Keratinocyte (primary cell): ENCODE data around the gene GPRIN1. TPM values are rescaled to one million over a fixed set of nuclear protein-coding genes. Genes with fewer than 3 reads are reported as not detected.

Source experiments
- DNase-seq: peaks from one replicate; pipeline ENCODE4 v3.0.0-alpha.2; 2011; ENCODE audit warnings: low read depth, missing footprints, low spot score
- FAIRE-seq: peaks from 2 replicates; lab custom pipeline; 2011; peaks lifted over from hg19 to GRCh38; lab: Jason Lieb, UNC
- H2AFZ ChIP-seq: 2 replicates; pipeline ENCODE4 v1.6.0; 2012; ENCODE audit warnings: low read length, control low read depth, inconsistent platforms; ENCODE audit not compliant: control insufficient read depth
- H3K27ac ChIP-seq: 2 replicates; pipeline ENCODE4 v1.5.1; 2011; ENCODE audit warnings: low read length; ENCODE audit not compliant: control insufficient read depth, insufficient read depth
- H3K27me3 ChIP-seq: 3 replicates; pipeline ENCODE4 v1.6.0; 2011; ENCODE audit warnings: low read length; ENCODE audit not compliant: control insufficient read depth, insufficient read depth; ENCODE audit errors: extremely low read depth
- H3K36me3 ChIP-seq, 2 experiments: 2 replicates in 1 of 2; 3 replicates in 1 of 2; pipeline ENCODE4 v1.5.1; 2011; ENCODE audit warnings: low read length in 2 of 2, mild to moderate bottlenecking in 1 of 2; ENCODE audit not compliant: control insufficient read depth in 2 of 2, insufficient read depth in 2 of 2; ENCODE audit errors: extremely low read depth in 1 of 2
- H3K4me1 ChIP-seq: 3 replicates; pipeline ENCODE4 v1.5.1; 2011; ENCODE audit warnings: low read length; ENCODE audit not compliant: control insufficient read depth, insufficient read depth; ENCODE audit errors: extremely low read depth
- H3K4me2 ChIP-seq: 3 replicates; pipeline ENCODE4 v1.6.0; 2011; ENCODE audit warnings: low read depth, low read length; ENCODE audit not compliant: control insufficient read depth, insufficient read depth; ENCODE audit errors: extremely low read depth
- H3K4me3 ChIP-seq, 3 experiments: fragments of 200-600 bp in 1 of 3; sonication (generic) in 1 of 3; 2 replicates in 2 of 3; 3 replicates in 1 of 3; pipeline ENCODE4 v1.5.1; 2011 to 2016; ENCODE audit warnings: low read length in 3 of 3, mild to moderate bottlenecking in 3 of 3, control low read depth in 2 of 3, inconsistent platforms in 1 of 3, low read depth in 1 of 3, mixed read lengths in 1 of 3, mixed run types in 1 of 3, moderate library complexity in 1 of 3; ENCODE audit not compliant: control insufficient read depth in 2 of 3, insufficient read depth in 2 of 3; ENCODE audit errors: extremely low read depth in 1 of 3
- H3K79me2 ChIP-seq: 2 replicates; pipeline ENCODE4 v1.6.0; 2012; ENCODE audit warnings: low read length; ENCODE audit not compliant: control insufficient read depth, insufficient read depth
- H3K9ac ChIP-seq: 3 replicates; pipeline ENCODE4 v1.6.0; 2011; ENCODE audit warnings: low read length; ENCODE audit not compliant: control insufficient read depth, insufficient read depth; ENCODE audit errors: extremely low read depth
- H3K9me1 ChIP-seq: 3 replicates; pipeline ENCODE4 v1.6.0; 2011; ENCODE audit warnings: low read length; ENCODE audit not compliant: control insufficient read depth, insufficient read depth; ENCODE audit errors: extremely low read depth
- H3K9me3 ChIP-seq: 2 replicates; pipeline ENCODE4 v1.5.1; 2012; ENCODE audit warnings: low read depth, low read length; ENCODE audit not compliant: control insufficient read depth
- H4K20me1 ChIP-seq: 3 replicates; pipeline ENCODE4 v1.6.0; 2011; ENCODE audit warnings: low read length; ENCODE audit not compliant: control insufficient read depth, insufficient read depth; ENCODE audit errors: extremely low read depth
- EZH2 ChIP-seq: IDR thresholded peaks from one replicate; pipeline ENCODE4 v1.6.1; 2012; ENCODE audit warnings: inconsistent platforms, mild to moderate bottlenecking, low read length, moderate library complexity
- dilution Hi-C: fragments of 300-500 bp; cut with MboI; formaldehyde crosslinking; loops from one replicate; pipeline ENCODE4 v1.7.0; 2020; ENCODE audit warnings: low sequenced_read_pairs; ENCODE audit not compliant: extremely low pct_ligation_motif_present
- polyA plus RNA-seq, 5 experiments: library from polyadenylated mRNA; depleted of rRNA in 3 of 5; stranded (reverse) in 3 of 5; stranded (forward) in 1 of 5; unstranded in 1 of 5; fragments of >200 nt; gene quantifications; 1 replicate in 1 of 5; 2 replicates in 3 of 5; 3 replicates in 1 of 5; pipeline versions ENCODE4 v1.2.1 to v1.2.3, GENCODE V29; 2011 to 2012; ENCODE audit warnings: missing spikeins in 2 of 5, low read depth in 1 of 5, low replicate concordance in 1 of 5
- TF ChIP-seq, protein P1 (sequence below), 3 experiments: IDR thresholded peaks in 1 of 3; conservative IDR thresholded peaks in 1 of 3; optimal IDR thresholded peaks in 1 of 3; 2 replicates in 2 of 3; 3 replicates in 1 of 3; pipeline versions ENCODE3 to v1.5.1; 2011; ENCODE audit warnings: low read length in 3 of 3, mild to moderate bottlenecking in 3 of 3, moderate library complexity in 2 of 3, control low read depth in 1 of 3, inconsistent platforms in 1 of 3; ENCODE audit not compliant: insufficient read depth in 2 of 3; ENCODE audit errors: extremely low read depth in 1 of 3

GPRIN1 gene
- polyA plus RNA-seq, 1 donor (not counting 4 experiments of a cell fraction or from before 2014, with no cell fraction given), result 4.0 TPM

DNA sequence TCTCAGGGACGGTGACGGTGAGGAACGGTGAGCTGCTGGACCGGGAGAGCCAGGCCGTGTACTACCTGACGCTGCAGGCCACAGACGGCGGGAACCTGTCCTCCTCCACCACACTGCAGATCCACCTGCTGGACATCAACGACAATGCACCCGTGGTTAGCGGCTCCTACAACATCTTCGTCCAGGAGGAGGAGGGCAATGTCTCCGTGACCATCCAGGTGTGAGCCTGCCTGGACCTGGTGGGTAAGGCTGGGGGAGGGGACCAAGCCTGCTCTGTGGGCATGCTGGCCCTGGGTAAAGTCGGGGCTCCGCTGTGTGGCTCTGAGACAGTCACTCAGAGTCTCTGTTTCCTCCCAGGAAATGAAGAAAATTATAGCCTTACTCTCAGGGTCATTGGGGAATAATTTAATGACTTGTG is 31.6 kb downstream of the GPRIN1 start:
- Histone ChIP-seq H3K4me2 (no peak overlapping the region), H3K9me3 (no peaks in the 10 kb centered on the region), H3K4me1 (no peaks in the 10 kb centered on the region), H3K4me3 (no peak overlapping the region), H3K9ac (no peak overlapping the region), H3K36me3 (no peaks in the 10 kb centered on the region), H3K27ac (no peak overlapping the region), H3K27me3 (no peaks in the 10 kb centered on the region), H3K79me2 (no peaks in the 10 kb centered on the region), H4K20me1 (no peaks in the 10 kb centered on the region), H3K9me1 (no peaks in the 10 kb centered on the region), H2AFZ (no peak overlapping the region)
- dilution Hi-C loops, result no loop called here
- no peak for DNase-seq
- FAIRE-seq, result no peak
- TF ChIP-seq, protein P1, sequence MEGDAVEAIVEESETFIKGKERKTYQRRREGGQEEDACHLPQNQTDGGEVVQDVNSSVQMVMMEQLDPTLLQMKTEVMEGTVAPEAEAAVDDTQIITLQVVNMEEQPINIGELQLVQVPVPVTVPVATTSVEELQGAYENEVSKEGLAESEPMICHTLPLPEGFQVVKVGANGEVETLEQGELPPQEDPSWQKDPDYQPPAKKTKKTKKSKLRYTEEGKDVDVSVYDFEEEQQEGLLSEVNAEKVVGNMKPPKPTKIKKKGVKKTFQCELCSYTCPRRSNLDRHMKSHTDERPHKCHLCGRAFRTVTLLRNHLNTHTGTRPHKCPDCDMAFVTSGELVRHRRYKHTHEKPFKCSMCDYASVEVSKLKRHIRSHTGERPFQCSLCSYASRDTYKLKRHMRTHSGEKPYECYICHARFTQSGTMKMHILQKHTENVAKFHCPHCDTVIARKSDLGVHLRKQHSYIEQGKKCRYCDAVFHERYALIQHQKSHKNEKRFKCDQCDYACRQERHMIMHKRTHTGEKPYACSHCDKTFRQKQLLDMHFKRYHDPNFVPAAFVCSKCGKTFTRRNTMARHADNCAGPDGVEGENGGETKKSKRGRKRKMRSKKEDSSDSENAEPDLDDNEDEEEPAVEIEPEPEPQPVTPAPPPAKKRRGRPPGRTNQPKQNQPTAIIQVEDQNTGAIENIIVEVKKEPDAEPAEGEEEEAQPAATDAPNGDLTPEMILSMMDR (optimal IDR thresholded peaks at IDR 0.05 in 1 of 3, IDR thresholded peaks at IDR 0.05 in 1 of 3, conservative IDR thresholded peaks at IDR 0.05 in 1 of 3; ENCODE audit: extremely low read depth in 1 of 3, insufficient read depth in 2 of 3, low read length in 3 of 3), result peak; percentile 63 to 87 (median 73)
- no peak for TF ChIP-seq EZH2

DNA sequence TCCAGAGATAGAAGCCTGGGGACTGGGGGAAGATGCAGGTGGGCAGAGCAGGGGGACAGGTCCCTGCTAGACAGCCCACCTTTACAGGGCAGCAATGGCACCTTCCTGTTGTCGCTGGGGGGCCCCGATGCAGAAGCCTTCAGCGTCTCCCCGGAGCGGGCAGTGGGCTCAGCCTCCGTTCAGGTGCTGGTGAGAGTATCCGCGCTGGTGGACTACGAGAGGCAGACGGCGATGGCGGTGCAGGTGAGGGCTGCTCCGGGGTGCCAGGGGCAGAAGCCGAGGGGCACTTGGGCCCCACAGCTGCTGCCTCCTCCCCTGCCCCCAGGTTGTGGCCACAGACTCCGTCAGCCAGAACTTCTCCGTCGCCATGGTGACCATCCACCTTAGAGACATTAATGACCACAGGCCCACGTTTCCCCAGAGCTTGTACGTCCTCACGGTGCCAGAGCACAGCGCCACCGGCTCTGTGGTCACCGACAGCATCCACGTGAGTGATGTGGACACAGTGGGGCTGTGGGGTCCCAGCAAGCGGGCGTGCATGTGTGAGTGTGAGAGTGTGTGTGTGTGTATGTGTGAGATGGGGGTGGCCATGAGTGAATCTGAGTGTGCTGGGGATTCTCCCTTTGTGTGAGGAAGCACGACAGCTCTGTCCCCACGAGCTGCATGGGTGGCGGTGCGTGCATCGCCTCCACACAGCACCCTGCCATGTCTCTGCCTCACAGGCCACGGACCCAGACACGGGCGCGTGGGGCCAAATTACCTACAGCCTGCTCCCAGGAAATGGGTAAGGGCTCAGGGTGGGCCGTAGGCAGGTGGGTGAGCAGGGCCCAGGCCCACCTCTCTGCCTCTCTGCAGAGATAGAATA is 32.4 kb downstream of the GPRIN1 start:
- Histone ChIP-seq H3K4me3 (no peak overlapping the region), H3K9ac (no peak overlapping the region), H2AFZ (no peak overlapping the region), H3K4me1 (no peaks in the 10 kb centered on the region), H4K20me1 (no peaks in the 10 kb centered on the region), H3K27ac (no peak overlapping the region), H3K36me3 (no peaks in the 10 kb centered on the region), H3K4me2 (no peak overlapping the region), H3K27me3 (no peaks in the 10 kb centered on the region), H3K9me1 (no peaks in the 10 kb centered on the region), H3K79me2 (no peaks in the 10 kb centered on the region), H3K9me3 (no peaks in the 10 kb centered on the region)
- DNase-seq (no peak), FAIRE-seq (no peak)
- TF ChIP-seq EZH2, result no peak
- TF ChIP-seq, protein P1 (optimal IDR thresholded peaks at IDR 0.05 in 1 of 3, IDR thresholded peaks at IDR 0.05 in 1 of 3, conservative IDR thresholded peaks at IDR 0.05 in 1 of 3; ENCODE audit: extremely low read depth in 1 of 3, insufficient read depth in 2 of 3, low read length in 3 of 3), result no peak
- dilution Hi-C loops, result no loop called here
